GM21526 (cell line): ENCODE results near the gene PLEKHN1.
"Not testable (repeated sequence)": the region's sequence is repeated elsewhere in the genome, so short reads cannot be mapped to it uniquely, and the experiment has no call there.

ENCODE experiments used
- ATAC-seq: cut with Tn5 transposase; IDR thresholded peaks from one replicate; pipeline ENCODE4 v1.9.1; 2021; ENCODE audit warnings: moderate library complexity; ENCODE audit not compliant: unreplicated experiment, low FRiP score

PLEKHN1 gene

DNA sequence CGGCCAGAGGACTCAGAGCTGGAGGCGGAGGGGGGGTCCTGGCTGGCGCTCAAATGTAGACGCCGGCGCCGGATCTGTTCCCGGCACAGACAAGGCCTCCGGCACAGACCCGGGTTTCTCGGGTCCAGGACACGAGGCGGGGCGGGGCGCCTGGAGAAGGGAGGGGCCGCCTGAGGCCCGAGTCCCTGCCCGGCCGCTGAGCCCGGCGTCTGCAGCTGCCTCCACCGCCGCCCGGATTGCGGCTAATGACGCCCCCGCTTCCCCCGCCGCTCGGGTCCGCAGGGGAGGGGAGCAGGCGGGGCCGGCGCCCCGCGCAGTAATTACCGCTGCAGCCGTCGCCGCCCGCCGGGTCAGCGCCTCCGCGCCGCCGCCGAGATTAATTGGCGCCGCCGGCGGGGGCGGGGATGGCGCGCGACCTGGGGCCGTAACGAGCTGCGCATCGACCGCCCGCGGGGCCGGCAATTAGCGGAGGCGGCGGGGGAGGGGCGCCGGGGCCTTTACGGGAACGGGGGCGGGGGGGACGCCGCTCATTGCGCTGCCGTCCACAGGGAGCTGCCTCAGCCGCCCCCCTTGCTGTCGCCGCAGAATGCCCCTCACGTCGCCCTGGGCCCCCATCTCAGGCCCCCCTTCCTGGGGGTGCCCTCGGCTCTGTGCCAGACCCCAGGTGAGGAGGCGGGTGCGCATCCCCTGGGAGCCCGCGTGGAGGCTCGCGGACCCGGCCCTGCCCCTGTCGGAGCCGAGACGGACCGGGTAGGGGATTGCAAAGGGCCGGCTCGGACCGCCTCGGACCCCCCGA lies 24.5 kb upstream of the PLEKHN1 start:
- ATAC-seq: no peak

DNA sequence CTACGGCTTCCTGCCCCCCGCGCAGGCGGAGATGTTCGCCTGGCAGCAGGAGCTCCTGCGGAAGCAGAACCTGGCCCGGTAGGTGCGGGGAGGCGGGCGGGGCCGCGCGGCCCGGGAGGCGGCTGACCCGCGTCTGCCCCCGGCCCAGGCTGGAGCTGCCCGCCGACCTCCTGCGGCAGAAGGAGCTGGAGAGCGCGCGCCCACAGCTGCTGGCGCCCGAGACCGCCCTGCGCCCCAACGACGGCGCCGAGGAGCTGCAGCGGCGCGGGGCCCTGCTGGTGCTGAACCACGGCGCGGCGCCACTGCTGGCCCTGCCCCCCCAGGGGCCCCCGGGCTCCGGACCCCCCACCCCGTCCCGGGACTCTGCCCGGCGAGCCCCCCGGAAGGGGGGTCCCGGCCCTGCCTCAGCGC lies 23.9 kb upstream of the PLEKHN1 start:
- no peak for ATAC-seq

DNA sequence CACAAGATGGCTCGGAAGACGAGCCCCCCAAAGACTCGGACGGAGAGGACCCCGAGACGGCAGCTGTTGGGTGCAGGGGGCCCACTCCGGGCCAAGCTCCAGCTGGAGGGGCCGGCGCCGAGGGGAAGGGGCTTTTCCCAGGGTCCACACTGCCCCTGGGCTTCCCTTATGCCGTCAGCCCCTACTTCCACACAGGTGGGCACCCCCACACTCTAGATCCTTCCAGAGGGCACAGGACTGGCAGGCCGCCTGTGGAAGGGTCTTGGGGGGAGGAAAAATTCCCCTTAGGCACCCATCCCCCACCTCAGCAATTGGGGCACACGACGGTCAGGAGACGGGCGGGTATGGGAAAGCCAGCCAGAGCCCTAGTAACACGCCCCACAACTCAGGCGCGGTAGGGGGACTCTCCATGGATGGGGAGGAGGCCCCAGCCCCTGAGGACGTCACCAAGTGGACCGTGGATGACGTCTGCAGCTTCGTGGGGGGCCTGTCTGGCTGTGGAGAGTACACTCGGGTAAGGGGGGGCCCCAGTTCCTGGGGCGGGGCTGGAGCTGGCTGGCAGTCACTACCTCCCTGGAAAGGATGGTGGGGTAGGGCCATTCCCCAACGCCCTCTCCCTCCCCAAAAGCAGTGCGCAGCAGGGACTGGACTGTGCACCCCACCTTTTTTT lies 23.3 kb upstream of the PLEKHN1 start:
- no peak for ATAC-seq

DNA sequence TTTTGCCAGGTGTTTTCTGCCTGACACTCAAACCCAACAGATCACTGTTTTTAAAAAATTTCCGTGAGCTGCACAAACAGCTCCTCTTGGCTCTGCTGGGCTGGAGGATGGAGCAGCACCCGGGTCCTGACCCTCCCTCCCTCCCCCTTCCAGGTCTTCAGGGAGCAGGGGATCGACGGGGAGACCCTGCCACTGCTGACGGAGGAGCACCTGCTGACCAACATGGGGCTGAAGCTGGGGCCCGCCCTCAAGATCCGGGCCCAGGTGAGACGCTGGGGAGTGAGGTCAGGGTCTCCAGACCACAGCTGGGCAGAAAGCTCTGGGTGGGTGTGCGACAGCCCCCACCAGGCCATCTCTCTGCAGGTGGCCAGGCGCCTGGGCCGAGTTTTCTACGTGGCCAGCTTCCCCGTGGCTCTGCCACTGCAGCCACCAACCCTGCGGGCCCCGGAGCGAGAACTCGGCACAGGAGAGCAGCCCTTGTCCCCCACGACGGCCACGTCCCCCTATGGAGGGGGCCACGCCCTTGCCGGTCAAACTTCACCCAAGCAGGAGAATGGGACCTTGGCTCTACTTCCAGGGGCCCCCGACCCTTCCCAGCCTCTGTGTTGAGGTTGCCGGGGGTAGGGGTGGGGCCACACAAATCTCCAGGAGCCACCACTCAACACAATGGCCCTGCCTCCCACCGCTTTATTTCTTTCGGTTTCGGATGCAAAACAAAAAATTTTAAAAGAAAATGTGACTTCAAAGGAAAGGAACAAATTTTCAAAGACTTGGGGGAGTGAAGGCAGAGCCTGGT lies 22.5 kb upstream of the PLEKHN1 start:
- ATAC-seq: no peak

DNA sequence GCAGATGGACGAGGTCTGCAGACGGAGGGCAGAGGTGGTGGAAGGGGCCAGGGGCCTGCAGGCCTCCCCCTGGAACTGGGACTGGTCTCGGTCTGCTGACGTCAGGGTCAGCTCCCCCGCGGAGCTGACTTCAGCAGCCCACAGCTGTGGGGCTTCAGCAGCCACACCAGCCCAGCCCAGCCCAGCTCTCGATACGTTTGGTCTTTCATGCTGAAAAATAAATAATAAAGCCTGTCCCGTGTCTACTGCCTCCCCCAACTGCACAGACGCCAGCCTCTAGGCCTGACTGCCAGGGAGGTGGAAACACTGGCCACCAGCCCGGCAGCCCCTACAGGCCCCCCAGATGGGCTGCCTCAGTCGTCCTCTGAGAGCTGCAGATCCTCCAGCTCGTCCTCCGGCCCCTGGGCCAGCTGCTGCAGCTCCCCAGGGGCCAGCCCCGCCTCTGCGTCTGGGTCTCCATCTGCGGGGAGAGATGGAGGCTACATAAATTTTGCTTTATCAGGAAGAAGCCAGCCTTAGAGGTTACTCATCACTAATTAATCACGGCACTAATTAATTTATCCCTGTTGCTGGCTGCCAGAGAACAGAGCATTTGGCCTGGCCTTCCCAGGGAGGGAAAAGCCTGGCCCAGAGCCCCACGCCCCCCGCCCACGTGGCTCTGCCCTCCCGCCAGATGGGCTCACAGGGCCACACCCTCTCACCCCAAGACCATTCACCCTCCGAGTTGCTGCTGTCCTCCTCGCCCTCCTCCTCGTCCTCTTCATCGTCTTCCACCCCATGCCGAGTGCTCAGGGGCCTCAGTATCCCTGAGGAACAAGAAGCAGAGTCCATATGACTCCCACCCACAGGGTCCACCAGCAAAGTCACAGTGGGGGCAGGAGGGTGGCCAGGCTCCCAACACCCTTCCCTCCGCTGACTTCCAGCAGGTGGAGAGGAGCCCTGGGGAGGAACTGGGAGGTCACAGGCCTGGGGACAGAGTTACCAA lies 21.6 kb upstream of the PLEKHN1 start:
- ATAC-seq: no peak

DNA sequence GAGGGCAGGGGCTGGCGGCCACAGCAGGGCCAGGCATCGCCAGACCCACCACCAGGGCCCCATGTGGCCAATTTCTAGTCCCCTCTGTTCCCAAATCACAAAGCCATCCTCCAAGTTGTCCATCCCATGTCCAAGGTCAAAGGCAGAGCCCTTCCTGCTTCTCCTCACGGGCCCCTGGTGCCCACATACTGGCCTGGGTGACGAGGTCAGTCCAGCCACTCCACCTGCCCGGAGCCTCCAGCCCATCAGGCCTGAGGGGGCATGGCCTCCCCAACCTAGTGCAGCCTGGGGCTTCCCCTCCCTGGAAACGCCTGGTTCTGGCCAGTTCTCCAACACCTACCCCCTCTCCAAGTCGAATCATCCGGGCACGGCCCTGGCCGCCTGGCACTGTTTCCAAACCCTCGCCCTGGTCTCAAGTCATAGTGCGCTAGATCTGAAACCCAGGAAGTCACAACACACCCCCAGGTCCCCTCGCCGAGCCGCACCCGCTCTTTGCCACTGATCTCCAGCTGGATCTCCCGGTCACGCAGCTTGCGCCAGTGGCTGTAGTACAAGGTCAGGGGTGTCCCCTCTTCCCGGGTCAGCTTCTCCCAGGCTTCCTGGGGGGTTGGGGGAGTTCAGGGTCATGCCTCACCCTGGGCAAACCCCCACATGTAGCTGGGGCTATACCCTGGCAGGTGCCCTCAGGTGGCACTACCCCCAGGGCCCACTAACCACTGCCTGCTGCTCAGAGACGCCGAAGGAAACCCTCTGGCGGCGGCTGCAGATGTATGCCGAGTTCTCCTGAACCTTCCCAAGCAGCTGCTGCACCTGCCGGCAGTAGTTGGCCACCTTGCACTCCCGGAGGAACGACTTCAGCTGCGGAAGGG lies 20.4 kb upstream of the PLEKHN1 start:
- no peak for ATAC-seq

DNA sequence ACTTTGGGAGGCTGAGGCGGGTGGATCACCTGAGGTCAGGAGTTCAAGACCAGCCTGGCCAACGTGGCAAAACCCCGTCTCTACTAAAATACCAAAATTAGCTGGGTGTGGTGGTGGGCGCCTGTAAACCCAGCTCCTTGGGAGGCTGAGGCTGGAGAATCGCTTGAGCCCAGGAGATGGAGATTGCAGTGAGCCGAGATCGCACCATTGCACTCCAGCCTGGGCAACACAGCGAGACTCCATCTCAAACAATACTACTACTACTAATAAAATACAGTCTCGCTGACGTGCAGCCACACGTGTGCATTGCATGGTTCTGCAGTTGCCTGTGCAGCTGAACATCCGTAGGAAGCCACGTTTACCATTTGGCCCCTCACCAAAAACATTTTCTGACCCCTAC lies 19.5 kb upstream of the PLEKHN1 start:
- ATAC-seq: not testable (repeated sequence)

DNA sequence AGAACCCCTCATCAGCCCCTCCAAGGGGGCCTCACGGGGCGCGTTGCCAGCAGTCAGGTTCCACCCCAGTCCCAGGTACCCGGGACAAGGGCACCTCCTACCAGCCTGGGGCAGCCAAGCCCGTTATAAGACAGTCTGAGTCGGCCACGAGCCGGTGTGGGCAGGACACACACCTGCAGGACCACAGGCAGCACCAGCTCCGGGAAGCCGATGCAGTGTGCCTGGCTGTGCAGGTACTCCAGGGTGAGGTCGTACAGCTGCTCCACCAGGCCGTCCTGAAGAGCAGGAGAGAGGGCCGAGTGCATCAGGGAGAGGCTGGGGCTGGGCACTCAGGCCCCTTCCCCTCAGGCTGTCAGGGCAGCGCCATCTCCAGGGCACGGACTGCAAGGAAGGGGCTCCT lies 18.3 kb upstream of the PLEKHN1 start:
- no peak for ATAC-seq

DNA sequence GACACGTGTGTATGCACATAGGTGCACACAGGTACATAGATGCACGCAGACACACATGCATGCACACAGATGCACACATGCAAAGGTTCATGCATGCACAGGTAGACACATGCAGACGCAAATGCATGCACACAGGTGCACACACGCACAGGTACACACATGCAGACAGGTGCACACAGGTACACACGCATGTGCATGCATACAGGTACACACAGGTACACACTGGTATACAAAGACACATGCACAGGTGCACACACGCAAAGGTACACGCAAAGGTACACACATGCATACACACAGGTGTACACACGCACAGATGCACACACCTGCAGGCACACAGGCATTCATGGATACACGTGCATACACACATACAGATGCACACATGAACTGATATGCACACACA lies 16.0 kb upstream of the PLEKHN1 start:
- no peak for ATAC-seq

DNA sequence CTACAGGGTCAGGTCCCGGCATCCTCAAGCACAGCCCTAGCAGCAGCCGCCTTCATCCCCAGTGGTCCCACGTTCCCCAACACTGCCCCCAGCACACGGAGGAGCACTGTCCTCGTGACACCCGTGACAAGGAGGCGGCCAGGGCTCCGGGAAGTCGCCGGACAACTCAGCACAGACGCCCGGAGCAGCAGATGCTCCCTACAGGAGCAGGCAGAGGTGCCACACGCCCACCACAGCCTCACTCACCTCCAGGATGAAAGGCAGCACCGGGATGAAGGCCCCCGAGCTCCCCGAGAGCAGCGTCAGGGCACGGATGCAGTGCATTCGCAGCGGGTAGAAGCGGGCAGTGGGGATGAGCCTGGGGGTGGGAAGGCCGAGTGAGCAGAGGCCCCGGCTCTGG lies 15.4 kb upstream of the PLEKHN1 start:
- ATAC-seq: no peak

DNA sequence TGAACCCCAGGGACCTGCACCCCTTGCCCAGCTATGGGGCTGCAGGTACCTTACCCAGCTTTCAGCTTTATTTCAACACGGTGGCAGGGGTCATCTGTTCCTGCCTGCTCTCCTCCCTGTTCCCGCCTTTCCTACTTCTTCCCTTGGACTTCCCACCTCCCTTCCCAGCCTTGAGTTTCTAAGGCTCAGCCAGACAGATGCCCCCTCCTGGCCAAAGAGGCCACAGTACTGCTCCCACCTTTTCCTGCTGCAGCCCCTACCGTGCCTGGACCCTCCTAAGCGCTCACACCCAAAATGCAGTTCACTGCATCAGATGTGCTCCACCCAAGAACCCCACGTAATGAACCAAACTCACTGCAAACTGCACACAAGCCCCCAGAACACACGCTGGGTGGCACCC lies 14.9 kb upstream of the PLEKHN1 start:
- no peak for ATAC-seq

DNA sequence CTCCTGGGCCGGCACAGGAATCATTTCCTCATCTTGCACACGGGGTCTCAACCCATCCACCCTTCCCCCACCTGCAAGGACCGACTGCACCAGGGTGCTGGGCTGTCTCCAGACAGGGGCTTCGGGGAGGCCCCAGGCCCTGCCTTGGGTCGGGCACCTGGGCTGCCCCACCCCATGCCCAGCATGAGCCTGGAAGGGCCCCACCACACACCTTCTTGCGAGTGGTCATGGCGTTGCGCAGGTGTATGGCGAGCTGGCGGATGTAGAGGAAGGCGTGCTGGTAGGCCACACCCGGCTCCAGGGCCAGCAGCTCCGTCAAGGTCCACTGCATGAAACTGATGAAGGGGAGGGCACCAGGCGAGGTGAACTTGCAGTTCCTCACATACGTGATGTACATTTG lies 14.1 kb upstream of the PLEKHN1 start:
- no peak for ATAC-seq

DNA sequence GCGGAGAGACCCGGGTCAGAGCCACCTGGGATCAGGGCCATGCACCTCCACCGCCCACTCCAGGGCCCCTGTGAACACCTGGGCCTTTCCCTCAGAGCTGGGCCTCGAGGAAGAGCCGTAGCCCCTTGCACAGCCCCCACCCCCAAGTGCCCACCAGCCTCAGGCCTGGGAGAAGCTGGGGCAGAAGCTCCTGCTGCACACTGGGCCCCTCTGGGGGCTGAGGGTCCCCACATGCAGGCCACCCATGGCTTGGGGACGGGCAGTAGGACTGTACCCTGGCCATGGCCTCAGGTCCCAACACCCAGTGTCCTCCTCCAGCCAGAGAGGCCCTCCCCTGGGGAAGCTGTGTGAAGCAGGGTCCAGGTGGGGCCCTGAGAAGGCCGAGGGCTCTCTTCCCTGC lies 13.7 kb upstream of the PLEKHN1 start:
- no peak for ATAC-seq

DNA sequence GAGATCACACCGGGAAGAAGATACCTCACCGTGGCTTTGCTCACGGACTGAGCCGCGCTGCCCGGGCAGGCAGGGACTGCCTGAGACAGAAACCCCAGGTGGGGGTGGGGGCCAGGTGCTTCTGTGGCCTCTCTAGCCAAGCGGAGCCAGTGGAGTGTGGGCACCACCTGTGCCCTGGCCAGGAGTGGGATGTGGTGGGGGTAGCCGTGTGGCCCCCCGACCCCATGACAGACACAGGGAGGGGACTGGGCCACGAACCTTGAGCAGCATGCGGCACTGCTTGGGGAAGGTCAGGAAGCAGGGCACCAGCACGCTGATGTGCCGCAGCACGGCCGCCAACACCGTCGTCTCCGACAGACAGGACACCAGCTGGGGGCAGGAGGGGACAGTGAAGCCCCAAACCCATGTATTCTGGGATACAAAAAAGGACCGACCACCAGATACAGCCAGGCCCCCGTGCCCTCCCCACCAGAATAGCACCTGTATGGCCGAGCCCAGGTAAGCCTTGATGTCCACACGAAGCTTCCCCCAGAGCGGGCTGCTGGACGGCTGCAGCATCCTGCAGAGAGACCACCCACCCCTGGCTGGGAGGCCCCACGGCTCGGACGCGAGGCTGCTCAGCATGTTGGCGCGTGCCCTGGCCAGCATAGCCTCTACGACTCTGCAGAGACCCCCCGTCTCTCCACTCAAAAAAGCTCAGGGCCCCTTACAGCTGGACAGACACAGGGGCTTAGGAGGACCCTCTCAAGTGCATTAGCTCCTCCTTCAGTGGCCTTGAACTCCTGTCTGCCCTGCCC lies 12.6 kb upstream of the PLEKHN1 start:
- no peak for ATAC-seq

DNA sequence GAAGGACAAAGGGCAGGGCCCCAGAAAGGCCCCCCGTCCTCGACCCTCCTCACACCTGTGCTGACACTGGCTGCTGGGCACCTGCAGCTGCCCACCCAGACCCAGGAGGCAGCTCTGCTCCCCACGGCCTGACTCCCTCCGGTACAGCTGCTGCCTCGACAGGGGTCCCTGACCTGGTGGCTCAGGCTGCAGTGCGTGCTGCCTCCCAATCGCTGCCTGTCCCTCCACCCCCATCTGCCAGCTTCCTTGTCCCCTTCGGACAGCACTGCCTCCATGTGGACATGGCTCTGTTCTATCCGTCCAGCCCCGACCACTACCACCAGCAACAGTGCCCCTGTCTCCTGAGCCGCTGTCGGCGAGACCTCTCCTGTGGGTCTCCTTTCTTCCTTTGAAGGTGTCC lies 11.4 kb upstream of the PLEKHN1 start:
- no peak for ATAC-seq

DNA sequence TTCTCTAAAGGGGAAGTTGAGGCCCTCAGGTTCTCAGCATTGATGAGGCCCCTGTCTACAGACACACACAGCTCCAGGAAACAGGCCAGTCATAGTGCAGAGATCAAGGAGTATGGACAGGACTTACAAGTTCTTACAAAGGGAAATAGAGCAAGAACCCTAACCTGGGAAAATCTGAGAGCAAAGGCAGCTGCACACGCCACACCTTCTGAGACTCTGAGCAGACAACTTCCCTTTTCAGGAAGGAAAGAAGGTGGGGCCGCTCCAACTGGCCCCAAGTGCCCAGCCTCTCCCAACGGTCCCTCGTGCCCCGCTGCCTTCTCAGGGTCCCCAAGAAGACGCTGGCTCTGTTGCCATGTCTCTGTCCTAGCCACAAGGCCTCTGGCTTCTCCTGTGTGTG lies 10.8 kb upstream of the PLEKHN1 start:
- no peak for ATAC-seq

DNA sequence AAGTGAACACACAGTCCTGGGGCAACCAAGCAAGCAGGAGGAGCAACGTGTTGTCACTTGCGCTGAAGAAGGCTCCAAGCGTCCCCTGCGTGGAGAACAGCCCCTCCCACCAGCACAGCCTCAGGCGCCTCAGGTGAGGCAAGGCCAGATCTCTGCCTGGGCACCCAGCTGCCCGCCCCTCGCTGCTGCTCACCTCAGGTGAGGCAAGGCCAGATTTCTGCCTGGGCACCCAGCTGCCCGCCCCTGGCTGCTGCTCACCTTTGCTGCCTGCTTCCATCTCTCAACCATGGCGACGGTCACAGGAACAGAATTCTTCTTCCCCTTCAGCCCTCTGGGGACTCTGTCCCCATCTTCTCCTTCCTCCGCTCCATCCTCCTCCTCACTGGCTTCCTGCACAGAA lies 9.6 kb upstream of the PLEKHN1 start:
- no peak for ATAC-seq
